GM18907 (cell line): Measurements from ENCODE around the gene WWP2.
A peak's percentile ranks its signal among the peaks of the same experiment; 100 is the strongest.
"Not testable (repeated sequence)": the region's sequence is repeated elsewhere in the genome, so short reads cannot be mapped to it uniquely, and the experiment has no call there.

ENCODE experiments used
- ATAC-seq: cut with Tn5 transposase; IDR thresholded peaks from one replicate; pipeline ENCODE4 v1.9.1; 2021; ENCODE audit warnings: mild to moderate bottlenecking, moderate library complexity; ENCODE audit not compliant: unreplicated experiment

WWP2 gene

GRCh38 chr16:69745232-69745612 lies 16.9 kb upstream of the WWP2 start:
- no peak for ATAC-seq

- no peak for ATAC-seq
These were observed 16.2 kb upstream of the WWP2 start for GRCh38 chr16:69745959-69746358.

GRCh38 chr16:69747115-69747514 lies 15.0 kb upstream of the WWP2 start:
- no peak for ATAC-seq

- ATAC-seq, result no peak
These were observed 13.3 kb upstream of the WWP2 start for GRCh38 chr16:69748694-69749345.

- no peak for ATAC-seq
These were observed 8.0 kb upstream of the WWP2 start for GRCh38 chr16:69754143-69754468.

GRCh38 chr16:69754469-69755310 lies 7.4 kb upstream of the WWP2 start, which contains the start of gene NOB1:
Gene NOB1 (minus strand): TSS chr16:69754926. CDS start chr16:69754910, 16 bp downstream.
- peak; percentile 95 for ATAC-seq

- no peak for ATAC-seq
These were observed 5.4 kb upstream of the WWP2 start for GRCh38 chr16:69756705-69757104.

- not testable (repeated sequence) for ATAC-seq
These were observed 4.8 kb upstream of the WWP2 start for GRCh38 chr16:69757375-69757774.

GRCh38 chr16:69762814-69763598 lies 874 bp downstream of the WWP2 start:
- no peak for ATAC-seq

GRCh38 chr16:69763599-69763942 lies 1.4 kb downstream of the WWP2 start:
- no peak for ATAC-seq

GRCh38 chr16:69767459-69768229 lies 5.5 kb downstream of the WWP2 start:
- no peak for ATAC-seq

GRCh38 chr16:69768666-69769065 lies 6.5 kb downstream of the WWP2 start:
- no peak for ATAC-seq

GRCh38 chr16:69769404-69769803 lies 7.3 kb downstream of the WWP2 start:
- no peak for ATAC-seq

GRCh38 chr16:69771651-69771967 lies 9.5 kb downstream of the WWP2 start:
- ATAC-seq, result no peak

GRCh38 chr16:69773260-69773947 lies 11.3 kb downstream of the WWP2 start:
- ATAC-seq, result peak; percentile 78

GRCh38 chr16:69775563-69775962 lies 13.4 kb downstream of the WWP2 start:
- ATAC-seq, result no peak

GRCh38 chr16:69779724-69780123 lies 17.6 kb downstream of the WWP2 start:
- ATAC-seq, result no peak

GRCh38 chr16:69781118-69781517 lies 19.0 kb downstream of the WWP2 start:
- no peak for ATAC-seq

- no peak for ATAC-seq
These were observed 22.5 kb downstream of the WWP2 start for GRCh38 chr16:69784586-69784985.

GRCh38 chr16:69787883-69788282 lies 25.8 kb downstream of the WWP2 start:
- ATAC-seq, result no peak
